Hippocampal formation (tissue), 2 donors: Measurements from ENCODE around the gene DPH3.
"Not testable (repeated sequence)": the region's sequence is repeated elsewhere in the genome, so short reads cannot be mapped to it uniquely, and the experiment has no call there.

Experiments
- DNase-seq, 2 donors: peaks; one replicate each; lab custom pipeline; 2025; lab: John Stamatoyannopoulos, UW

The DPH3 gene

GRCh38 chr3:16264708-16265454, at the start of gene DPH3, which contains the start of gene OXNAD1:
Gene DPH3, minus strand, starts transcription at chr3:16264943. Its CDS starts 67 bp downstream, at chr3:16264876.
Gene OXNAD1, plus strand, starts transcription at chr3:16265212. Its CDS starts 5,741 bp downstream, at chr3:16270953.
- DNase-seq = peak; percentile 98 to 99

DNA sequence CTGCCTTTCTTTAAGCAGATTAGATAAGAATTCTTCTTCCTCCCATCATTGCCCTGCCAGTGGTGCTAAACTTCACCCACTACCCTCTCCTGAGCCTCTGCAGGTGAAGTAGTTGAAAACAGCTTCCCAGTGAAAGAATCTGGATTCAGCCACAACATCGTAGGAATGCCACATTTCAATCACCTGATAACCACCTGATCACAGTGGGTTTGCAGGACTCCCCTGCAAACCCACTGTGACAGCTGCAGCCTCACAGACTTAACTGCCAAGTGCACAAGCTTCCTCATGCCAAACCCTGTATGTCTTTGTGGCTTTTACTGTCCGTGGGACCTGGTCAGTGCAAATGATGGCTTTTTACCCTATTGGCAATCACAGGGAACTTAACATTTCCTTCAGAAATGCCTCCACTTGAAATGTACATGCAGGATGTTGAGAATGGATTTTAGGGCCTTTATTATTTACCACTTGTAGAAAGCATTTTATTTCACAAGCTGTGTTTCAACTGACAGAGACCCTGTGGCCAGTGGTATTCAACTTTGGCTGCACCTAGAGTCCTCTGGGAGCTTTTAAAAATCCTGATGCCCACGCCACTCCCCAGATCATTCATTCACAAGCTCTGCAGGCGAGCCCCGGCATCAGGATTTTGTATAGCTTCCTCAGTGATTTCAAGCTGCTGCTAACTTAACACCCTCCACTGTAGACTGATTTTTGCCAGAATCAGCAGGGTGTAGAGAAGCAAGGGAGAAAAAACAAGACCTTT, 49.3 kb upstream of the DPH3 start:
- no peak for DNase-seq

DNA sequence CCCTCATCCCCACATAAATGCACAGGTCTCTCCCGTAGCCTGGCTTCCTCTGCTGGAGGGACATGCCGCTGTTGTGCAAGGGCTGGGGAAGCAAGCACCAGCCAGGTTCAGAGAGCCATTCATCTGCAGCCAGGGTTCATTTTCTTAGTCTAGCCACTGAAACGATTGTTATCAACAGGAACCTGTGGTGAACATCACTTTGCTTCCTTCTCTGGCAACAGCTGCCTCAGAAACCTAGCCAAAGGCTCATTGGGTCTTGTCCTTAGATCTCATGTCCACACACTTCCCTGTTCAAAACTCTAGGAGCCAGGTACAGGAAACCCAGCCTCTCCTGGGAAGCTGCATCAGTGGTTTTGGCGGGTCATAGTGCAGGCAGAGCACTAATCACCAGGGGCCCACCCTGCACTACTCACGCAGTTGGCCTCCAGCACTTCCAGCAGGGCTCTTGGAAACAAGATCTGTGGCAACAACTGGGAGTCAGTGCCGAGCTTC, 47.3 kb upstream of the DPH3 start:
- DNase-seq = no peak

- DNase-seq = not testable (repeated sequence)
Measured at GRCh38 chr3:16310486-16310885, 45.7 kb upstream of the DPH3 start.

DNA sequence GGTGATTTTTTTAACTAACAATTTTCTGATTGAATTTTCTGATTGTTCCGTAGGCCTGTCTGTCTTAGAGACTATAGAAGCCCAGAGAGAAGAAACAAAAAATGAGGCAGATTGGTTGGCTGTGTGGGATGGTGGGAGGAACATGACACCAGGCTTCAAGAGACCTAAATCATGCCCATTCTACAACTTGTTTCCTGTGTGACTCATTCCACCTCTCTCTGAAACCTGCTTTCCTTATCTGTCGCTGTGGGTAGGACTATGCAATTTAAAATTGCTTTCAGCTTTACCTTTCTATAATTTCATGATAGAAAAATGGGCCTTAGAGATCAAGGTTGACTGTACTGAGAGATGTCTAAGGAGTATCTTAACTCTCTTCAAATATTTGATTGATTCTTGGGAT, 44.8 kb upstream of the DPH3 start:
- no peak for DNase-seq

- DNase-seq = no peak
Measured at GRCh38 chr3:16308727-16309126, 44.0 kb upstream of the DPH3 start.

DNA sequence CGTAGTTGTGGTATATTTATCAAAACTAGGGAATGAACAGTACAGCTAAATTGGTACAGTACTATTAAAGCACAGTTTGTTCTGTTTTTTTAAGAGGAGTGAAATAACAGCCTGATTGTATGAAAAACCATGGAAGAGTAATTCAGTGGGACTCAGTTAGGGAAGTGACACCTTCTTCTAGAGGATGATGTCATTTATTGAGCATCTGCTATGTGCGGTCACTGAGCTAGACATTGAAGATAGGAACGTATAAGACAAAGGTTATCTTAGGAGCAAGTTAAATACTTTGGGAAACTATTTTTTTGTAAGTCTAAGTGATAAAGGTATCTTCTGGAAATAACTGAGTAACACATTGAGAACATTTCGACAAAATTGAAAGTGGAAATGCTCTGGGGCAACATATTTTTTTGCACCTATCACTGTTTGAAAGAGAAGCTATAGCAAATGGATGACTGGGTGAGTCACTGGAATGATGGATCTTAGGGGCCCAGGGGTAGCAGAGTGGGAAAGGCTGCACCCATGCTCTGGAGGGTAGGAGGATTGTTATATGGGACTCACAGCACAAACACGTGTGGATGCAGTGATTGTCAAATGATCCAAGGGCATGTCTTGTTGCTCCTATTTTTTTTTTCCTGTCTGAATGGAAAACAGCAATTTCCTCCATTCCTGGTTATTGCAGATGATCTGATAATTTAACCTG, 43.2 kb upstream of the DPH3 start:
- no peak for DNase-seq

- DNase-seq = no peak
Measured at GRCh38 chr3:16305111-16305541, 40.4 kb upstream of the DPH3 start.

- peak in 1 of 2 donors; percentile 16 for DNase-seq
Measured at GRCh38 chr3:16304061-16305010, 39.6 kb upstream of the DPH3 start.

DNA sequence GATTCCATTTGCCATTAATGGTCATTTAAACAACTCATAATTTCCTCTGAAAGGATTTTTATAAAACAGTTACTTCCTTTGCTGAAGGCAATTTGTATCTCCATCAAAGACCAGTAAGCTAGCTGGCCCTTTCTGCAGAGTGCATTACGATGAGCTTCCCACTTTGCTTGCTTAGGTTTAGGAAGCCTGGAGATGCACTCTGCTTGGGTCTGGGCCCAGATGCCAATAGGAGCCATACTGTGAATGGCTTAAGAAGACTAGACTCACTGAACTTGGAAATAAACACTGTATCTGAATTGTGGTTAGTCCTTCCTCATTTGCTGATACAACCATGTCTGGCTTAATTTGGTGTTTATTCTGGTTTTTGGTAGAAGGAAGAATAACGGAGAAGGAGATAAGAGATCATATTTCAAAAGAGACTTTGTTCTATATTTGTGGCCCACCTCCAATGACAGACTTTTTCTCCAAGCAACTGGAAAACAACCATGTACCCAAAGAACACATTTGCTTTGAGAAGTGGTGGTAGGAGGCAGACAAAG, 38.4 kb upstream of the DPH3 start:
- DNase-seq = no peak

DNA sequence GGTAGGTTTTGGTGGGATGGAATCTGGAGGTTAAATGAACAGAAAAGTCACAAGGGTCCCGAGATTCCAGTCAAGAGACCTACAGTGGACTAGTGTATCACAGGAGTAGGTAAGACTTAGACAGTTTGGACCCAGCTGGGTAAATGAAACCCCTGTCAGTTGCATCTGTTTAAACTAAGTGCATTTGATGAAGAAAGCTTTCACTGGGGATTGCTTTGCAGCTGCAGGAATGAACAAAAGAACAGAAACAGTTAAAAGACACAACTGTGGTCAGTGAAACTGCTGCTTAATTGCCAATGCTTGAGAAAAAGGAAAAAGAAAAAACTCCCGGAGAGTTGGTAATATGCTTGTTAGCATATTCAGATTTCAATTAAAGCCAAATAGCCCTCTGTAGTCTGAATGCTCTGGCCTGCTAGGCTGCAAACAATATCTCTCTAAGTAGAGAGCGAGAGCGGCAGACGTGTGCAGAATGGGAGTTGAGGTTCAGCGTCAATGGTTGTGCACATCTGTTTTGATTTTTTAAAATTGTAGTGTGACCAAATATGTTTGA, 37.4 kb upstream of the DPH3 start:
- DNase-seq = peak in 1 of 2 donors; percentile 50

- no peak for DNase-seq
Measured at GRCh38 chr3:16301507-16301906, 36.8 kb upstream of the DPH3 start.

GRCh38 chr3:16300881-16301359, 36.2 kb upstream of the DPH3 start:
- DNase-seq = no peak

- DNase-seq = no peak
Measured at GRCh38 chr3:16300307-16300706, 35.6 kb upstream of the DPH3 start.

DNA sequence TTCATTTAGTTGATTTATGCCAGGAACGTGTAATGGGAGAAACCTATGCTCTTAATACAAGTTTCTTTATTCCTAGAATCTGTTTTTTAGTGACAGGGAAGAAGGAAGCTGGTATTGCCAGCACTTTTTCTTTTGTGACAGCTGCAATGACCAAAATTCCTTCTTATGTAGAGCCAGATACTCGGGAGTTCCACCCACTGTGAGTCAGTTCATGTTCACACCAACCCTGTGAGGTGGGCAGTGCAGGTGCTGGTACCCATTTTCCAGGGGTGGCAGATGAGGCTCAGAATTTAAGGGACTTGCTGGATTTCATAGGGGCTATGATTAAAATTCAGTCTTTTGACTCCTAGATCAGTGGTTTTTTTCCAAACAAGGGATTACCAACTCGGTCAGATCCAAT, 35.0 kb upstream of the DPH3 start:
- DNase-seq = no peak

DNA sequence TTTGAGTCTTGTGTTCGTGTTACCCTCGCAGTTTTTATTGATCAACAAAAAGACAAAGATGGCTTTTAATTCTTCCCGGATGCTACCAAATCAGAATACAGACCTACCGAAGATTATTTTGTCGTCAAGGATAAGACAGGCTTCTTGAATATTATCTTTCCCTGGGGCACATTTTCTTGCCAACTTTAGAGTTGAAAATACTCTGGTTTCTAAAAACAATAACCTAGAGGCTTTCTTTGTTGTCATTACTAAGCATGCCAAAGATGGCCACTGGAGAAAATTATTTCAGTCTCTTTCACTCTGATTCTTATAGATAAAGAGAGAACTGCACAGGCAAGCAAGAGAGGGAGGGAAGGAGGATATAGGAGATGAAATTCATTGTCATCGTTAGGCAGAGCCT, 34.1 kb upstream of the DPH3 start:
- DNase-seq = no peak

GRCh38 chr3:16297997-16298885, 33.5 kb upstream of the DPH3 start:
- DNase-seq = no peak

- DNase-seq = no peak
Measured at GRCh38 chr3:16295298-16295890, 30.7 kb upstream of the DPH3 start.

DNA sequence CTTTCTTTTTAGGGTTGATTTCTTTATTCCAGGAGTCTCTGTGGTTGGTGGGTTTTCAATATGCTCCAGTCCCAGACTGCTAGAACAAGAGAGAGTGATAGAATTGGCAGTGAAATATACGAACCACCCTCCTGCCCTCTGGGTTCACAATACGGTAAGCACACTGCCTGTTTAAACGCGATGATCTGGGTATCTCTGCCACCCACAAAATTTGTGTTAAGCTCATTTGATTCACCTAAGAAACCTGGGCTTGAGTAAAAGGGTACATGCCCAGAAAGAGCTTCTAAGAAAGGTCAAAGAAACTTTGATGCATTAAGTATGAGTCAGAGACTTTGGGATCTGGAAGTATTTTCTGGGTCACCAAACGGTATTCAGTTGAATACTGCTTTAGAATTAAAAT, 30.1 kb upstream of the DPH3 start:
- DNase-seq = no peak
